22Rv1 (cell line): ENCODE results near the gene WRAP73.

Source experiments
- H3K27ac ChIP-seq: fragments of 450-650 bp; 2 replicates; pipeline ENCODE4 v1.5.1; 2017
- CTCF ChIP-seq: fragments of 450-650 bp; IDR thresholded peaks from 2 replicates; pipeline ENCODE4 v1.5.1; 2017; ENCODE audit warnings: mild to moderate bottlenecking
- ZFX ChIP-seq: fragments of 450-650 bp; IDR thresholded peaks from 2 replicates; pipeline ENCODE4 v1.6.1; 2017; ENCODE audit warnings: antibody characterized with exemption, borderline replicate concordance

Gene WRAP73

GRCh38 chr1:3676581-3677470 lies 26.9 kb upstream of the WRAP73 start:
- TF ChIP-seq ZFX, result no peak
- no peak for TF ChIP-seq CTCF
- H3K27ac ChIP-seq, result no peak overlapping the region

- H3K27ac ChIP-seq, result no peak overlapping the region
- TF ChIP-seq CTCF, result no peak
- TF ChIP-seq ZFX, result no peak
Observed at GRCh38 chr1:3675436-3675835, 25.5 kb upstream of the WRAP73 start.

GRCh38 chr1:3674100-3675094 lies 24.5 kb upstream of the WRAP73 start:
- no peak overlapping the region for H3K27ac ChIP-seq
- no peak for TF ChIP-seq ZFX
- TF ChIP-seq CTCF, result no peak

GRCh38 chr1:3673381-3674099 lies 23.6 kb upstream of the WRAP73 start:
- no peak for TF ChIP-seq ZFX
- TF ChIP-seq CTCF, result peak; percentile 27; the same call in 1 of the 2 replicates
- H3K27ac ChIP-seq, result no peak overlapping the region

GRCh38 chr1:3672971-3673361 lies 23.1 kb upstream of the WRAP73 start:
- TF ChIP-seq ZFX, result no peak
- no peak; the same call in 1 of the 2 replicates for TF ChIP-seq CTCF
- H3K27ac ChIP-seq, result no peak overlapping the region

GRCh38 chr1:3672231-3672970 lies 22.5 kb upstream of the WRAP73 start:
- H3K27ac ChIP-seq, result no peak overlapping the region
- TF ChIP-seq CTCF, result no peak
- no peak for TF ChIP-seq ZFX
